HG03442 (cell line): ENCODE data around the gene ADORA2B.
"Not testable (repeated sequence)": the region's sequence is repeated elsewhere in the genome, so short reads cannot be mapped to it uniquely, and the experiment has no call there.

Experiments used
- ATAC-seq: cut with Tn5 transposase; IDR thresholded peaks from one replicate; pipeline ENCODE4 v1.9.1; 2021; ENCODE audit warnings: mild to moderate bottlenecking, moderate library complexity; ENCODE audit not compliant: unreplicated experiment

Gene ADORA2B

GRCh38 chr17:15944759-15945526 lies at the start of gene ADORA2B:
Gene ADORA2B (plus strand): TSS chr17:15945130. CDS start chr17:15945249, 119 bp downstream.
- peak; percentile 56 for ATAC-seq

GRCh38 chr17:15896277-15896676 lies 48.7 kb upstream of the ADORA2B start:
- ATAC-seq: no peak

- no peak for ATAC-seq
These were observed 48.1 kb upstream of the ADORA2B start for GRCh38 chr17:15896834-15897233.

GRCh38 chr17:15899596-15899995 lies 45.3 kb upstream of the ADORA2B start:
- ATAC-seq: not testable (repeated sequence)

- ATAC-seq: peak; percentile 42
These were observed 44.1 kb upstream of the ADORA2B start for GRCh38 chr17:15900871-15901270.

GRCh38 chr17:15905236-15905635 lies 39.7 kb upstream of the ADORA2B start:
- not testable (repeated sequence) for ATAC-seq

- ATAC-seq: no peak
These were observed 37.6 kb upstream of the ADORA2B start for GRCh38 chr17:15907290-15907689.

- ATAC-seq: no peak
These were observed 36.6 kb upstream of the ADORA2B start for GRCh38 chr17:15908378-15908777.

- no peak for ATAC-seq
These were observed 35.4 kb upstream of the ADORA2B start for GRCh38 chr17:15909481-15909991.

- no peak for ATAC-seq
These were observed 34.1 kb upstream of the ADORA2B start for GRCh38 chr17:15910791-15911190.

GRCh38 chr17:15911701-15912100 lies 33.2 kb upstream of the ADORA2B start:
- ATAC-seq: not testable (repeated sequence)

GRCh38 chr17:15912416-15912955 lies 32.4 kb upstream of the ADORA2B start:
- ATAC-seq: no peak

- no peak for ATAC-seq
These were observed 31.1 kb upstream of the ADORA2B start for GRCh38 chr17:15913826-15914225.

GRCh38 chr17:15914400-15915170 lies 30.3 kb upstream of the ADORA2B start:
- ATAC-seq: no peak

- ATAC-seq: no peak
These were observed 29.0 kb upstream of the ADORA2B start for GRCh38 chr17:15915961-15916360.

- no peak for ATAC-seq
These were observed 27.9 kb upstream of the ADORA2B start for GRCh38 chr17:15917021-15917437.

GRCh38 chr17:15917438-15918027 lies 27.4 kb upstream of the ADORA2B start:
- ATAC-seq: no peak

GRCh38 chr17:15918261-15918660 lies 26.7 kb upstream of the ADORA2B start:
- no peak for ATAC-seq

GRCh38 chr17:15918661-15919259 lies 26.2 kb upstream of the ADORA2B start:
- no peak for ATAC-seq

- no peak for ATAC-seq
These were observed 25.5 kb upstream of the ADORA2B start for GRCh38 chr17:15919466-15919865.

GRCh38 chr17:15920758-15921239 lies 24.1 kb upstream of the ADORA2B start:
- no peak for ATAC-seq
